ENCODE measurements around the gene MMP28. TPM values are rescaled to one million over a fixed set of nuclear protein-coding genes. Genes with fewer than 3 reads are reported as not detected.

Gene MMP28
- total and polyA plus RNA-seq, 2 of the 4 experiments (the other 2 are of a cell fraction), result 0.18 TPM; not detected in 1

- H2AFZ ChIP-seq (replicated peaks; ENCODE audit: low read length, poor library complexity), result no peak overlapping the region
- H2BK15ac ChIP-seq (ENCODE audit: low read depth, low read length), result no peak overlapping the region; the same call in 2 of the 3 replicates
- H2BK5ac ChIP-seq (ENCODE audit: low read depth, low read length, poor library complexity, severe bottlenecking), result no peak overlapping the region
- no peak overlapping the region for H2AK9ac ChIP-seq (replicated peaks; ENCODE audit: low read depth, low read length, poor library complexity)
- no peak overlapping the region for H3K23ac ChIP-seq (ENCODE audit: low read depth, low read length)
- H3K9me1 ChIP-seq (ENCODE audit: insufficient read depth, low read length), result peaks cover 10% of the 10 kb centered on the region; the same call in 1 of the 2 replicates
- H2BK120ac ChIP-seq (ENCODE audit: low read depth, low read length), result no peak overlapping the region
- no peak overlapping the region for H4K8ac ChIP-seq (ENCODE audit: low read depth in 2 of 2, low read length in 2 of 2)
- no peak overlapping the region for H3K4me2 ChIP-seq (ENCODE audit: low read depth, low read length)
- BruUV-seq (replicated peaks), result no TSS peak
- TF ChIP-seq ELK1 (IDR thresholded peaks at IDR 0.05; ENCODE audit: borderline replicate concordance, low read depth, low read length) (no peak), RAD21 (IDR thresholded peaks at IDR 0.05; ENCODE audit: low read length) (no peak), CHD1 (IDR thresholded peaks at IDR 0.05; ENCODE audit: low read depth, low read length) (no peak), FOS (IDR thresholded peaks at IDR 0.05; ENCODE audit: low read depth, low read length) (no peak), CEBPB (IDR thresholded peaks at IDR 0.05; ENCODE audit: low read depth, low read length) (no peak), SMC3 (IDR thresholded peaks at IDR 0.05; ENCODE audit: low read depth, low read length) (no peak), CTCF (conservative IDR thresholded peaks at IDR 0.05; ENCODE audit: low read depth, low read length) (no peak)
- peaks cover 26% of the 10 kb centered on the region for H3K27me3 ChIP-seq (ENCODE audit: control insufficient read depth, insufficient read depth, low read length)
- CTCF ChIA-PET, result interaction anchor here (2.1 kb wide), 1 partner anchor 10 kb away, joined by 7 read pairs; no protein-coding TSS in a partner anchor
- WGBS, 2 experiments (ENCODE audit: extremely low coverage in 2 of 2, insufficient read length in 1 of 2), result 52% methylated on average over 4 of the region's 10 CpGs; no CpG with 5 or more reads in 1 of the 2 experiments
- H4K91ac ChIP-seq (ENCODE audit: insufficient read depth, low read depth, low read length), result no peak overlapping the region
- no peak overlapping the region for H3K14ac ChIP-seq (replicated peaks; ENCODE audit: low read depth, low read length)
- no peak overlapping the region for H3K4me3 ChIP-seq (ENCODE audit: insufficient read depth, low read depth, low read length)
- no peak overlapping the region for H4K5ac ChIP-seq (ENCODE audit: low read depth, low read length)
- H4K20me1 ChIP-seq (ENCODE audit: insufficient read depth, low read length), result no peaks in the 10 kb centered on the region
- dilution Hi-C loops (cut with HindIII; ENCODE audit: low sequenced_read_pairs, unreplicated experiment) (no loop called here), in situ Hi-C loops (cut with MboI; ENCODE audit: low sequenced_read_pairs) (no loop called here), intact Hi-C loops (cut with micrococcal nuclease) (no loop called here)
- DNase-seq (no peak), ATAC-seq (ENCODE audit: low read depth) (no peak)
- no peak overlapping the region for H2BK20ac ChIP-seq (ENCODE audit: low read depth, low read length)
- no peak overlapping the region for H2AK5ac ChIP-seq (ENCODE audit: low read depth, low read length)
- no peak overlapping the region; the same call in 1 of the 2 replicates for H3K4ac ChIP-seq (ENCODE audit: low read depth, low read length)
- POLR2A ChIA-PET (ENCODE audit: unreplicated experiment), result no interaction called here
- H3K18ac ChIP-seq (ENCODE audit: low read depth, low read length), result no peak overlapping the region
- no peaks in the 10 kb centered on the region for H3K9me3 ChIP-seq (ENCODE audit: control insufficient read depth, insufficient read depth, low read length)
- H3K56ac ChIP-seq (ENCODE audit: extremely low read depth, insufficient read depth, low read length), result no peak overlapping the region
- H3K36me3 ChIP-seq (ENCODE audit: control insufficient read depth, insufficient read depth, low read length), result no peaks in the 10 kb centered on the region
- peaks cover 24% of the 10 kb centered on the region for H3K4me1 ChIP-seq (ENCODE audit: control insufficient read depth, insufficient read depth, low read length)
- H3K9ac ChIP-seq (ENCODE audit: low read depth, low read length), result no peak overlapping the region
- no peak overlapping the region for H3K27ac ChIP-seq (ENCODE audit: insufficient read depth, low read length)
- no peaks in the 10 kb centered on the region for H3K79me1 ChIP-seq (ENCODE audit: low read depth in 1 of 2, low read length in 2 of 2)
Observed at GRCh38 chr17:35773679-35774425, 21.6 kb downstream of the MMP28 start.

Measured in IMR-90 (cell line).